Endothelial cell of hepatic sinusoid (primary cell): ENCODE measurements around the gene SSBP3.

Experiments used
- in situ Hi-C: cut with HindIII; loops from 2 replicates; pipeline ENCODE4 v1.10.0; 2017; ENCODE audit warnings: low sequenced_read_pairs

Gene SSBP3

GRCh38 chr1:54410359-54410758 lies 4.2 kb upstream of the SSBP3 start:
- in situ Hi-C loops = loop anchor here (5.0 kb wide), 1 partner anchor 77 kb away; no protein-coding TSS in a partner anchor

GRCh38 chr1:54409156-54410142 lies 3.3 kb upstream of the SSBP3 start:
- in situ Hi-C loops = loop anchor here (5.0 kb wide), 1 partner anchor 78 kb away; no protein-coding TSS in a partner anchor

- in situ Hi-C loops = no loop called here
These were observed 2.2 kb upstream of the SSBP3 start for GRCh38 chr1:54408147-54409066.

- in situ Hi-C loops = no loop called here
These were observed 1.4 kb upstream of the SSBP3 start for GRCh38 chr1:54407404-54408146.

GRCh38 chr1:54407154-54407403 lies 885 bp upstream of the SSBP3 start:
- in situ Hi-C loops = no loop called here

GRCh38 chr1:54405898-54406293 lies 298 bp downstream of the SSBP3 start:
- in situ Hi-C loops = no loop called here

- in situ Hi-C loops = loop anchor here (5.0 kb wide), 1 partner anchor 43 kb away; no protein-coding TSS in a partner anchor
These were observed 976 bp downstream of the SSBP3 start for GRCh38 chr1:54404939-54405897.

- in situ Hi-C loops = loop anchor here (5.0 kb wide), 1 partner anchor 42 kb away; no protein-coding TSS in a partner anchor
These were observed 1.9 kb downstream of the SSBP3 start for GRCh38 chr1:54404263-54404662.

GRCh38 chr1:54403808-54404261 lies 2.4 kb downstream of the SSBP3 start:
- in situ Hi-C loops = loop anchor here (5.0 kb wide), 1 partner anchor 42 kb away; no protein-coding TSS in a partner anchor

- in situ Hi-C loops = loop anchor here (5.0 kb wide), 1 partner anchor 41 kb away; no protein-coding TSS in a partner anchor
These were observed 2.8 kb downstream of the SSBP3 start for GRCh38 chr1:54403405-54403804.

- in situ Hi-C loops = loop anchor here (5.0 kb wide), 1 partner anchor 41 kb away; no protein-coding TSS in a partner anchor
These were observed 3.3 kb downstream of the SSBP3 start for GRCh38 chr1:54402896-54403295.

GRCh38 chr1:54401799-54402198 lies 4.4 kb downstream of the SSBP3 start:
- in situ Hi-C loops = loop anchor here (5.0 kb wide), 1 partner anchor 39 kb away; no protein-coding TSS in a partner anchor

- in situ Hi-C loops = loop anchor here (5.0 kb wide), 1 partner anchor 38 kb away; no protein-coding TSS in a partner anchor
These were observed 5.9 kb downstream of the SSBP3 start for GRCh38 chr1:54400329-54400728.

GRCh38 chr1:54399765-54400164 lies 6.4 kb downstream of the SSBP3 start:
- in situ Hi-C loops = loop anchor here (5.0 kb wide), 1 partner anchor 37 kb away; no protein-coding TSS in a partner anchor

GRCh38 chr1:54398963-54399528 lies 7.1 kb downstream of the SSBP3 start:
- in situ Hi-C loops = no loop called here

- in situ Hi-C loops = no loop called here
These were observed 8.2 kb downstream of the SSBP3 start for GRCh38 chr1:54397980-54398379.

- in situ Hi-C loops = no loop called here
These were observed 9.1 kb downstream of the SSBP3 start for GRCh38 chr1:54397090-54397591.

- in situ Hi-C loops = no loop called here
These were observed 9.8 kb downstream of the SSBP3 start for GRCh38 chr1:54396261-54396933.
